Activated gamma-delta T cell treated with Interleukin-2 at 50 U/mL for 16 hours (primary cell): ENCODE data around the gene FCRL1.
A peak's percentile ranks its signal among the peaks of the same experiment; 100 is the strongest.

Experiments
- DNase-seq: peaks from one replicate; pipeline ENCODE4 v3.0.0-alpha.2; 2020

The FCRL1 gene

DNA sequence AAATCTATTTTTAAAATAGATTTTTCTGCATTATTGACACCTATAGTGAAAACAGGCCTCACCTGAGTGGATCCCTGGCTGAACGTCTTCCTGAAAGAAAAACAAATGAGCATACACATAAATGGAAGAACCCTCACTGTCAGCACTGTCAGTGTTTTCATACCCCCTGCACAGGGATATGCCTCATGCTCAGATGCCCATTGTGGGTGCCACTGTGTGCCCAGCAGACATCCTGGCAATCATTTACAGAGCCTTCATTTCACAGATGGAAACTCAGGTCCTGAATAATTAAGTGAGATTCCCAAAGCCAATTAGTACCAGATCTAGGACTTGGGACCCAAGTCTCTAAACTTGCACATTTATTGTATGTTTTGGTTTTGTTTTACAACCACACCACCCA, 19.9 kb downstream of the FCRL1 start:
- no peak for DNase-seq

DNA sequence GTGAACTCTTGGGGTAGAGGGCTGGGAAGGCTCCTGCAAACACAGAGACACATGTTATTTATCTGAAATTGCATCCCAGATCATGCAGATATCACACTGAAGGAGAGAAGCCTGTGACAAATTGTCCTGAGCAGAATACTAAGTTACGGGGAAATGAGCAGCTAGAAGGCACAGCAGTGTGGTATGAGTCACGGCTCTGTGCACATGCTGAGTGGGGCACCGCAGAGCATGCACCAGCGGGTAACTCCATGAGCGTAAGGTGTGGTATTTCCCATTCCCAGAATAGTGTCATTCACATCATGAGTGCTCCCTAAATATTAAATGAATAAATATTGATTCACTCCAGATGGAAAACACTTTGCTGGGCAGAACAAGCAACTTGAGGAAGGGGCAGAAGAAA, 21.7 kb downstream of the FCRL1 start:
- no peak for DNase-seq

GRCh38 chr1:157785248-157785647, 34.7 kb downstream of the FCRL1 start:
- DNase-seq, result no peak

- no peak for DNase-seq
Measured at GRCh38 chr1:157784801-157785200, 35.1 kb downstream of the FCRL1 start.

DNA sequence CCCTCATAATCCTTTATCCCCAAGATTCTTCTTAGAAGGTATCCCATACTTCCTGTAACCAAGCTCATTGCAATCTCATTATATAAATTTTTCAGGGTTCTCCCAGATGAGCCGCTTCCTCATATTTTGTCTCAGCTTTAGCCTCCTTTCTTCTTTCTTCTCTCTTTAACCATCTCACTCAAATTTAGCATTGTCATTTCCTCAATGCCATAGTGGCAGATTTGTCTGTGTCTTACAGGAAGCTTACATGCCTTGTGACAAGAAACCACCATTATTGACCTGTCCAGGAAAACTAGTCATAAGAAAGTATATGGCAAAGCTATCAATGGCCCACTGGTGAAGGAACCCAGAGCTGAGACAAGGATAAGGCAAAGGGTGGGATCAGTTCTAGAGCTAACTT, 37.0 kb downstream of the FCRL1 start:
- DNase-seq, result no peak

- no peak for DNase-seq
Measured at GRCh38 chr1:157781048-157781447, 38.9 kb downstream of the FCRL1 start.

- DNase-seq, result no peak
Measured at GRCh38 chr1:157776971-157777391, 42.9 kb downstream of the FCRL1 start, which contains the start of gene FCRL2. FCRL2 (minus strand) TSS chr1:157777132; CDS start chr1:157777073, 59 bp downstream.

DNA sequence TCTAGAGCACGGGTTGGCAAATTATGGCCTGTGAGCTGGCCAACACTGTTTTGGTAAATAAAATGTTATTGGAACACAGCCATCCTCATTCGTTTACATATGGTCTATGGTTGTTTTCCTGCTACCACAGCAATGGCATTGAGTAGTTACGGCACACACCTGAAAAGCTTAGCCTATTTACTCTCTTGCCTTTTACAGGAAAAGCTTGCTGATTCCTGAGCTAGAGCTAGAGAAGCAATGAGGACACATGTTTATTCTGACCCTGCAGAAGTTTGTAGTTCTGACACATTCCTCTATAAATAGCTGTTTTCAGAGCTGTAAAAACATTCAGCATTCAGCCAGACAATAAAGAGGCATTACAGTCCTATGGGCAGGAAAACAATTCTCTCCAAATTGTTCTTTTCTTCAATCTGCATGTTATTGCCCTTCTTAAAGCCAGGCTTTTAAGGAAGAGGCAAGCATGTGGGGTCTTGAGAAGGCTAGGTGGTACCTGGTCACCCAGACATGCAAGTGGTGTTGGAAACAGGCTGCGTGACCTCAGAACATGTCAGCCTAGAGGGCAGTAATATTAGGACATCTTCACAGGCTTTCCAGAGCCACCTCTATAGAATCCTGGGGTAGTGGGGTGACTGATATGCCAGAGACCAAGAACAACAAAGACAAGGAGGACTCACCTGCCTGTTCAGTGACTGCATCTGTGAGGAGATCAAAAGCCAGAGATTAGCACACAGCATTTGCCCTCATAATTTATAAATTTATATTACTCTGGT, 44.6 kb downstream of the FCRL1 start:
- no peak for DNase-seq

- no peak for DNase-seq
Measured at GRCh38 chr1:157774412-157774811, 45.5 kb downstream of the FCRL1 start.

GRCh38 chr1:157773493-157774350, 46.2 kb downstream of the FCRL1 start:
- DNase-seq, result peak; percentile 9

DNA sequence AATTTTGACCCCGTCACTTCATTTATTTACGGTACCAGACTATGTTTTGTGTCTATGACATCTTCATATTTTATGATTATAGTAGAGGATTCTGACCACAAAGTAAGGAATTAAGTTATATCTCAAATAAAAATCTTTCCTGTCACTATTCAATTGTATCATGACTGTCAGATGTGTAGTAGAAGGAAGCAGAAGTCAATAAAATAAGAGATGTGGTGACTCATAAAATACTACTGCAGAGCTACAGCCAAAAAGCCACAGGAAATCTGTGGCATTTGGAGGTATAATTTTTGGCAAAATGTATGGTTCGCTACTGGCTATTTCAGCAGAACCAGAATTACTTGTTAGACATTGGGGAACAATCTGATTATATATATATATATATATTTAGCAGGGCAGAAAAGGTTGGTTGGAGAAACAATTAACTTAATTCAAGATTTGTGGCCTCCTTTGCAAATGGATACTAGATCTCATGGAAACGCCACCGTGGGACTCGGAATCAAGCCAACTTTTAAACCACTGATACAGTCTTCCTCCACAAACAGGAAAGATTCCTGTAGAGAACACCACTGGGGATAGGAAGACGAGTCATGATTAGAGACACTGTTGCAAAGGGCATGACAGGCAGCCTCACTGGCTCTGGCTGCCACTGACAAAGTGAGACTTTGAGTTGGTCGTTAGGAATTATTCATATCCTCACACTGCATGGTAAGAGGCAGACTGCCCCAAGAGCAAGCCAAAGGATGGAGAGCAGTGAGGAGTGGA, 48.1 kb downstream of the FCRL1 start:
- no peak for DNase-seq

DNA sequence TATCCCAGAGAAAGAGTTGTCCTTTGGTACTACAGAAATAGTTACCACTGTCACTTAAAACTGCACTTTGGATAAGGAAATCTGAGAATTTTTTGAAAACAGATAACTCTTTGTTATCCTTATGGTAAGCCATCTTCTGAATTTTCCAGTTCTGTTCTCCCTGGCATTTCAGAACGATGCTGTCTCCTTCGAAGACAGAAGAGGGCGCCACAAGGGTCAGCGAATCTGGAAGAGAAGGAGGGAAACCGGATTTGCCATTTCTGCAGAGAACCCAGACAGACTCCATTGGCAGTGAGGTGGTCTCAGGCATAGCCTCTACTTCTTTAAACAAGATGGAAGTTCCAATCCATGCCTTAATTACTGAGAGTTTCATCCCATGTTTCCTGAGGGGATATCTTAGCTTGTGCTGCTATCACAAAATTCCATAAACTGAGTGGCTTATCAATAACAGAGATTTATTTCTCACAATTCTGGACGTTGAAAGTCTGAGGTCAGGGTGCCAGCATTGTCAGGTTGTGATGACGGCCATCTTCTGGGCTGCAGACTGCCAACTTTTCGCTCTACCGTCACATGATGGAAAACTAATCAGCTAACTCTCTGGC, 49.4 kb downstream of the FCRL1 start:
- no peak for DNase-seq

- no peak for DNase-seq
Measured at GRCh38 chr1:157766792-157767191, 53.1 kb downstream of the FCRL1 start.

DNA sequence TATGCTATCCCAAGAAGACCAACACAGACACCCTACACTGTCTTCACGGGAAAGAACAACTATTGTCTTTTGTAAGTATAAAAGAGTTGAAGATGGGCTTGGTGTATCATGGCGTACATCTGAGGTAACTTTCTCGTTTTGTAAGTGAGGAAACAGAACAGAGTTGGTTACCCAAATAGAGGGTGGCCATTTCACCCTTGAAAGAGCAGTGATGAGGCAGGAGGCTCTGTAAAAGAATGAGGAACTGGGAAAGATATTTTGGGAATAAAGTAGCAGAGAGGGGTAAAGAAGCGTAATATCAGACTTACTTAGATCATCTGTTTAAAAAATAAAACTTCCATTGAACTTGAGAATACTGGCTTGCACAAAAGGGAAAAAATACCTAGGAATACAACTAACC, 61.9 kb downstream of the FCRL1 start:
- no peak for DNase-seq

DNA sequence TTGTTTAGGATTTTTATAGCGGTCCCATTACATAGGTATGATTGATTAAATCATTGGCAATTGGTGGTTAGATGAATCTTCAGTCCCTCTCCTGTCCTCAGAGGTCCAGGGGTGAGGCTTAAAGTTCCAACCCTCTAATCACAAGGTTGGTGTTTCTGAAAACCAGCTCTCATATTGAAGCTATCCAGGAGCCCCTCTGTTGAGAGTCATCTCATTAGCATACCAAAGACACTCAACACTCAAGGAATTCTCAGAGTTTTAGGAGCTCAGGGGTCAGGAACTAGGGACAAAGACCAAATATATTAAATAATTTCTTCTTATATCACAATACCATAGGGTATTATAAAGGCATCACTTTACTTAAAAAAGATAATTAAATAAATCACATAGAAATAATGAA, 66.3 kb downstream of the FCRL1 start:
- DNase-seq, result no peak

DNA sequence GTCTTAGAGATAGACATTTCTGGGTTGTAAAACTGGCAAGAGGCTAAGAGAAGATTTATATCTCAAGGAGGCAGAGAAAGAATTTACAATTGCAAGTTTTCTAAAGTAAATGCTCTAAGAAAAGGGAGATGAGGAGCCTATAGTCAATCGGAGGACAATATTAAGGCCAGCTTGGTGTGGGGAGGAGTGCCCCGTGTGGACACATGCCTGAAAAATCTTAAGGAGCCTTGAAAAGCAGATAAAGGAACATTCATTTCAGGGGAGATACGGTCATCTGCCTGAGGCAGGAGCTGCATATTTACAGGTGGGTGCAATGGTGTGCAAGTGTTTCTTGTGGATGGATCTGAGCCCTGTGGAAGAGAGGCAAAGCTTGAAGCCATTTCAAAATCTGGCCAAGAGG, 68.6 kb downstream of the FCRL1 start:
- no peak for DNase-seq

DNA sequence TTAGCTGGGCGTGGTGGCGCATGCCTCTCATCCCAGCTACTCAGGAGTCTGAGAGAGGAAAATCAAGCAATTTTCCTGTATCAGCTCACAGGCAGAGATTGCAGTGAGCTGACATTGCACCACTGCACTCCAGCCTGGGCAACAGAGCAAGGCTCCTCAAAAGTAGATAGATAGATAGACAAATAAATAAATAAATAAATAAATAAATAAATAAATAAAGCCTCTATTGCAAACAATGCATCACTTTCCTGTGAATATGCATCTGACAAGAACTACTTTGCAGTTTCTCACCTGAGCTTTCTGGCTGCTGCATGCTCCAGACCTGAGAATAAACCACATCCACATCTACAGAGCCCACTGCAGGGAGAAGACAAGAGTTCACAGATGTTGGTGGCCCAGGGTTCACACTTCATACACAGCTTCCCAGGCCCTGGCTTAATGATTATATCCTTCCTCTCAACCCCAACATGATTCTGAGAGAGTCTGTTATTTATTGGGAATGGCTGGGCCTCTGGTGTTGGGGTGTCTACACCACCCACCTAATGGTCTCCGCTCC, 71.6 kb downstream of the FCRL1 start:
- DNase-seq, result no peak
